B cell (primary cell): ENCODE data around the gene CRTC3. TPM values are rescaled to one million over a fixed set of nuclear protein-coding genes. Genes with fewer than 3 reads are reported as not detected.

Experiments used
- ATAC-seq: fragments of 200-7000 bp; cut with Tn5 transposase; one replicate; pipeline ENCODE4 v1.10.0; 2021; ENCODE audit warnings: low read depth, mild to moderate bottlenecking, moderate number of reproducible peaks, moderate library complexity
- CTCF ChIA-PET: fragments of 350-600 bp; sonication (Branson Sonifier 250); formaldehyde crosslinking; loops from one replicate; lab custom pipeline; 2021; ENCODE audit warnings: antibody characterized with exemption, inconsistent platforms; lab: Charles Lee
- POLR2A ChIA-PET: fragments of 350-600 bp; sonication (Branson Sonifier 250); formaldehyde crosslinking; loops from one replicate; lab custom pipeline; 2021; ENCODE audit warnings: antibody characterized with exemption; lab: Charles Lee
- DNase-seq: peaks from one replicate; pipeline ENCODE4 v3.0.0; 2013
- H2AFZ ChIP-seq: 2 replicates; pipeline ENCODE4 v1.6.1; 2012; ENCODE audit warnings: mild to moderate bottlenecking, low read depth, low read length; ENCODE audit not compliant: insufficient read depth, poor library complexity, severe bottlenecking
- H3K27ac ChIP-seq, 2 donors: 1 replicate in 1 of 2; 2 replicates in 1 of 2; pipeline ENCODE4 v1.5.1; 2012 to 2013; ENCODE audit warnings: low read length in 2 of 2, mild to moderate bottlenecking in 2 of 2, moderate library complexity in 1 of 2
- H3K27me3 ChIP-seq, 4 experiments: fragments of 200-600 bp in 1 of 4; sonication (generic) in 1 of 4; replicated peaks in 1 of 4; 1 replicate in 2 of 4; 2 replicates in 2 of 4; pipeline versions ENCODE4 v1.6.1 to v1.7.0; 2013 to 2016; ENCODE audit warnings: low read length in 3 of 4, mild to moderate bottlenecking in 2 of 4, mixed read lengths in 1 of 4, moderate library complexity in 1 of 4; ENCODE audit not compliant: insufficient read depth in 4 of 4, control insufficient read depth in 3 of 4; ENCODE audit errors: control extremely low read depth in 1 of 4
- H3K36me3 ChIP-seq, 2 experiments: replicated peaks in 1 of 2; 1 replicate in 1 of 2; 2 replicates in 1 of 2; pipeline versions ENCODE4 v1.6.1 to v1.7.1; 2013; ENCODE audit warnings: low read length in 1 of 2; ENCODE audit not compliant: insufficient read depth in 2 of 2, control insufficient read depth in 1 of 2; ENCODE audit errors: control extremely low read depth in 1 of 2, extremely low read depth in 1 of 2
- H3K4me1 ChIP-seq, 2 donors: fragments of 200-600 bp in 1 of 2; sonication (generic) in 1 of 2; 1 replicate in 1 of 2; 2 replicates in 1 of 2; pipeline versions ENCODE4 v1.5.1 to v1.6.1; 2013 to 2017; ENCODE audit warnings: low read length in 2 of 2; ENCODE audit not compliant: control insufficient read depth in 2 of 2, insufficient read depth in 2 of 2
- H3K4me2 ChIP-seq: replicated peaks from 2 replicates; pipeline ENCODE3; 2012; ENCODE audit warnings: mild to moderate bottlenecking, low read depth, low read length; ENCODE audit not compliant: poor library complexity, severe bottlenecking
- H3K4me3 ChIP-seq, 5 experiments: fragments of 200-600 bp in 1 of 5; sonication (generic) in 1 of 5; 1 replicate in 3 of 5; 2 replicates in 2 of 5; pipeline versions ENCODE4 v1.5.1 to v1.7.0; 2011 to 2016; ENCODE audit warnings: low read length in 4 of 5, mild to moderate bottlenecking in 4 of 5, low read depth in 2 of 5, control low read depth in 1 of 5, moderate library complexity in 1 of 5; ENCODE audit not compliant: insufficient read depth in 1 of 5; ENCODE audit errors: control extremely low read depth in 1 of 5, extremely low read depth in 1 of 5
- H3K79me2 ChIP-seq: fragments of 200-600 bp; sonication (generic); one replicate; pipeline ENCODE4 v1.6.0; 2016; ENCODE audit warnings: low read length; ENCODE audit not compliant: control insufficient read depth, insufficient read depth
- H3K9ac ChIP-seq: fragments of 200-600 bp; sonication (generic); 2 replicates; pipeline ENCODE4 v1.6.1; 2017; ENCODE audit warnings: mild to moderate bottlenecking, low read length, moderate library complexity
- H3K9me3 ChIP-seq, 3 donors: one replicate each; pipeline versions ENCODE4 v1.6.1 to v1.7.1; 2013; ENCODE audit warnings: low read length in 2 of 3; ENCODE audit not compliant: control insufficient read depth in 2 of 3, insufficient read depth in 1 of 3; ENCODE audit errors: control extremely low read depth in 1 of 3
- H4K20me1 ChIP-seq: 2 replicates; pipeline ENCODE4 v1.6.0; 2012; ENCODE audit warnings: mild to moderate bottlenecking, low read length; ENCODE audit not compliant: insufficient read depth, control insufficient read depth, poor library complexity, severe bottlenecking
- H3K27ac Mint-ChIP-seq: one replicate; pipeline ENCODE4 v1.8.0; 2021; ENCODE audit warnings: mixed read lengths
- H3K27me3 Mint-ChIP-seq: one replicate; pipeline ENCODE4 v1.8.0; 2021; ENCODE audit warnings: mixed read lengths
- H3K4me1 Mint-ChIP-seq: one replicate; pipeline ENCODE4 v1.8.0; 2021; ENCODE audit warnings: mixed read lengths
- H3K4me3 Mint-ChIP-seq: one replicate; pipeline ENCODE4 v1.8.0; 2021; ENCODE audit warnings: mixed read lengths
- H3K9me3 Mint-ChIP-seq: one replicate; pipeline ENCODE4 v1.8.0; 2022; ENCODE audit warnings: mixed read lengths; ENCODE audit not compliant: insufficient read depth
- EZH2 ChIP-seq: IDR thresholded peaks from 2 replicates; pipeline ENCODE4 v1.6.1; 2012; ENCODE audit warnings: borderline replicate concordance, low read depth, mild to moderate bottlenecking, moderate library complexity, low read length; ENCODE audit not compliant: insufficient read depth, poor library complexity, severe bottlenecking
- WGBS: methylation state at CpG from one replicate; pipeline ENCODE4 v1.1.5; 2013; ENCODE audit warnings: missing lambda C conversion rate; ENCODE audit not compliant: insufficient coverage; 5-methylcytosine and 5-hydroxymethylcytosine counted together
- intact Hi-C: fragments of 100-400 bp; cut with micrococcal nuclease; formaldehyde crosslinking; loops from one replicate; pipeline ENCODE4 v1.10.0; 2022
- polyA plus RNA-seq: library from polyadenylated mRNA; depleted of rRNA; stranded (reverse); fragments of >200 nt; gene quantifications from 2 replicates; pipeline ENCODE4 v1.2.3, GENCODE V29; 2012
- total RNA-seq, 2 donors: library from RNA; stranded (reverse); fragments of 120-200 nt in 1 of 2; gene quantifications; 1 replicate in 1 of 2; 2 replicates in 1 of 2; pipeline versions ENCODE4 v1.2.3 to v1.2.4, GENCODE V29; 2013 to 2022
- TF ChIP-seq, protein P1 (sequence below): fragments of 200-600 bp; IDR thresholded peaks from one replicate; pipeline ENCODE4 v1.8.0; 2022; ENCODE audit warnings: antibody characterized with exemption, mild to moderate bottlenecking

The CRTC3 gene
- total and polyA plus RNA-seq, 2 donors (not counting 1 experiment from before 2014, with no cell fraction given): 34.7 to 95.8 TPM

DNA sequence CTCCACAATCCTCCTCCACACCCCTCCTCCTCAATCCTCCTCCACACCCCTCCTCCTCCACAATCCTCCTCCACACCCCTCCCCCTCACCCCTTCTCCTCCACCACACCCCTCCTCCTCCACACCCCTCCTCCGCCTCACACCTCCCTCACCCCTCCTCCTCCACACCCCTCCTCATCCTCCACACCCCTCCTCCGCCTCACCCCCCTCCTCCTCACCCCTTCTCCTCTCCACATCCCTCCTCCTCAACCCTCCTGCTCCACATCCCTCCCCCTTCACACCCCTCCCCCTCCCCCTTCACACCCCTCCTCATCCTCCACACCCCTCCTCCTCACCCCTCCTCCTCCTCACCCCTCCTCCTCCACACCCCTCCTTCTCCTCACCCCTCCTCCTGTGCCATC lies 117.6 kb downstream of the CRTC3 start:
- Histone ChIP-seq H3K27ac (no peak overlapping the region), H3K27me3 (peaks cover 0 to 9% (median 3%) of the 10 kb centered on the region in 4 experiments), H3K79me2 (no peaks in the 10 kb centered on the region), H3K4me1 (peaks cover 7 to 8% of the 10 kb centered on the region in 2 donors), H3K4me2 (no peak overlapping the region), H3K36me3 (peaks cover 3 to 14% of the 10 kb centered on the region in 2 experiments), H3K9ac (no peak overlapping the region), H3K4me3 (no peak overlapping the region), H4K20me1 (no peaks in the 10 kb centered on the region), H2AFZ (no peak overlapping the region), H3K9me3 (peaks cover 0 to 9% (median 0%) of the 10 kb centered on the region in 3 donors)
- CTCF ChIA-PET: interaction anchor here (0.6 to 6.4 kb wide), 58 partner anchors 7 to 624 kb away, joined by 3 to 158 read pairs (median 4); partner anchors contain the start of genes BLM, FES, HDDC3 and MAN2A2
- Mint-ChIP-seq H3K9me3 (no peaks in the 10 kb centered on the region), H3K4me3 (no peak overlapping the region), H3K27me3 (peaks cover 5% of the 10 kb centered on the region), H3K4me1 (peaks cover 9% of the 10 kb centered on the region), H3K27ac (no peak overlapping the region)
- no peak for DNase-seq
- POLR2A ChIA-PET: no interaction called here
- no peak for ATAC-seq
- TF ChIP-seq, protein P1, sequence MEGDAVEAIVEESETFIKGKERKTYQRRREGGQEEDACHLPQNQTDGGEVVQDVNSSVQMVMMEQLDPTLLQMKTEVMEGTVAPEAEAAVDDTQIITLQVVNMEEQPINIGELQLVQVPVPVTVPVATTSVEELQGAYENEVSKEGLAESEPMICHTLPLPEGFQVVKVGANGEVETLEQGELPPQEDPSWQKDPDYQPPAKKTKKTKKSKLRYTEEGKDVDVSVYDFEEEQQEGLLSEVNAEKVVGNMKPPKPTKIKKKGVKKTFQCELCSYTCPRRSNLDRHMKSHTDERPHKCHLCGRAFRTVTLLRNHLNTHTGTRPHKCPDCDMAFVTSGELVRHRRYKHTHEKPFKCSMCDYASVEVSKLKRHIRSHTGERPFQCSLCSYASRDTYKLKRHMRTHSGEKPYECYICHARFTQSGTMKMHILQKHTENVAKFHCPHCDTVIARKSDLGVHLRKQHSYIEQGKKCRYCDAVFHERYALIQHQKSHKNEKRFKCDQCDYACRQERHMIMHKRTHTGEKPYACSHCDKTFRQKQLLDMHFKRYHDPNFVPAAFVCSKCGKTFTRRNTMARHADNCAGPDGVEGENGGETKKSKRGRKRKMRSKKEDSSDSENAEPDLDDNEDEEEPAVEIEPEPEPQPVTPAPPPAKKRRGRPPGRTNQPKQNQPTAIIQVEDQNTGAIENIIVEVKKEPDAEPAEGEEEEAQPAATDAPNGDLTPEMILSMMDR: no peak
- no peak for TF ChIP-seq EZH2
- intact Hi-C loops: no loop called here
- no CpG with 5 or more reads among the region's 2 CpGs for WGBS
